H1 (cell line): Measurements from ENCODE around the gene RBMX2. TPM values are rescaled to one million over a fixed set of nuclear protein-coding genes. Genes with fewer than 3 reads are reported as not detected.

Experiments used
- CTCF ChIA-PET: fragments of 300-600 bp; sonication (Branson Sonifier 250); formaldehyde crosslinking; loops from one replicate; lab custom pipeline; 2021; ENCODE audit not compliant: partially characterized antibody; lab: Charles Lee
- POLR2A ChIA-PET: fragments of 300-600 bp; sonication (Branson Sonifier 250); formaldehyde crosslinking; loops from one replicate; lab custom pipeline; 2021; ENCODE audit warnings: inconsistent platforms; ENCODE audit not compliant: partially characterized antibody; lab: Charles Lee
- DNase-seq, 2 experiments: peaks; one replicate each; pipeline versions ENCODE4 v3.0.0 to v3.0.0-alpha.2; 2010 to 2022; ENCODE audit warnings: low spot score in 2 of 2, low read depth in 1 of 2, mixed read lengths in 1 of 2
- FAIRE-seq: peaks from 2 replicates; lab custom pipeline; 2011; peaks lifted over from hg19 to GRCh38; lab: Jason Lieb, UNC
- H2AFZ ChIP-seq: 2 replicates; pipeline ENCODE4 v1.8.1; 2012; ENCODE audit warnings: low read length, inconsistent platforms
- H2AK5ac ChIP-seq: 2 replicates; pipeline ENCODE4 v1.6.1; 2013; ENCODE audit warnings: low read depth, low read length
- H2BK120ac ChIP-seq: replicated peaks from 2 replicates; pipeline ENCODE3; 2013; ENCODE audit warnings: low read depth, low read length, inconsistent platforms
- H2BK12ac ChIP-seq: 2 replicates; pipeline ENCODE4 v1.6.1; 2013; ENCODE audit warnings: low read depth, low read length
- H2BK15ac ChIP-seq: 2 replicates; pipeline ENCODE4 v1.6.1; 2013; ENCODE audit warnings: low read length
- H2BK20ac ChIP-seq: 2 replicates; pipeline ENCODE4 v1.6.1; 2013; ENCODE audit warnings: low read length
- H2BK5ac ChIP-seq: 2 replicates; pipeline ENCODE4 v1.6.1; 2013; ENCODE audit warnings: low read depth, low read length
- H3K14ac ChIP-seq: 2 replicates; pipeline ENCODE4 v1.6.1; 2013; ENCODE audit warnings: inconsistent platforms; ENCODE audit not compliant: insufficient read length
- H3K18ac ChIP-seq: 2 replicates; pipeline ENCODE4 v1.6.1; 2013; ENCODE audit warnings: low read length; ENCODE audit errors: extremely low read depth
- H3K23ac ChIP-seq: 2 replicates; pipeline ENCODE4 v1.6.1; 2013; ENCODE audit warnings: inconsistent platforms; ENCODE audit not compliant: insufficient read length
- H3K23me2 ChIP-seq: 2 replicates; pipeline ENCODE4 v1.6.1; 2013; ENCODE audit warnings: low read depth, low read length
- H3K27ac ChIP-seq: 2 replicates; pipeline ENCODE4 v1.6.1; 2011; ENCODE audit warnings: low read depth, low read length, inconsistent platforms
- H3K27me3 ChIP-seq, 4 experiments: replicated peaks in 1 of 4; 1 replicate in 1 of 4; 2 replicates in 3 of 4; pipeline versions ENCODE4 v1.6.1 to v1.8.1; 2011 to 2013; ENCODE audit warnings: low read length in 3 of 4, mild to moderate bottlenecking in 3 of 4, inconsistent platforms in 2 of 4, mixed read lengths in 2 of 4, moderate library complexity in 1 of 4; ENCODE audit not compliant: control insufficient read depth in 3 of 4, insufficient read depth in 3 of 4; ENCODE audit errors: extremely low read depth in 1 of 4
- H3K36me3 ChIP-seq, 4 experiments: 2 replicates each; pipeline versions ENCODE4 v1.6.1 to v1.8.1; 2011 to 2013; ENCODE audit warnings: mild to moderate bottlenecking in 4 of 4, low read length in 3 of 4, moderate library complexity in 2 of 4, control low read depth in 1 of 4, inconsistent platforms in 1 of 4; ENCODE audit not compliant: insufficient read depth in 4 of 4, control insufficient read depth in 2 of 4
- H3K4ac ChIP-seq: replicated peaks from 2 replicates; pipeline ENCODE3; 2013; ENCODE audit warnings: low read length, low read depth, mixed read lengths, inconsistent platforms; ENCODE audit not compliant: insufficient read length
- H3K4me1 ChIP-seq, 4 experiments: replicated peaks in 1 of 4; 1 replicate in 1 of 4; 2 replicates in 3 of 4; pipeline versions ENCODE4 v1.6.1 to v1.8.1; 2011 to 2013; ENCODE audit warnings: low read length in 3 of 4, inconsistent platforms in 2 of 4, mixed read lengths in 1 of 4; ENCODE audit not compliant: insufficient read depth in 4 of 4, control insufficient read depth in 3 of 4
- H3K4me2 ChIP-seq, 2 experiments: 2 replicates each; pipeline versions ENCODE4 v1.6.1 to v1.8.1; 2011 to 2013; ENCODE audit warnings: low read depth in 2 of 2, low read length in 2 of 2, control low read depth in 1 of 2, inconsistent platforms in 1 of 2, mild to moderate bottlenecking in 1 of 2; ENCODE audit not compliant: insufficient read depth in 1 of 2
- H3K4me3 ChIP-seq, 4 experiments: fragments of 200-600, 300-600 bp in 1 of 4; sonication (generic), shearing (Covaris generic), sonication (Bioruptor Twin) in 1 of 4; 2 replicates each; pipeline versions ENCODE4 v1.5.1 to v1.8.1; 2011 to 2016; ENCODE audit warnings: low read length in 4 of 4, low read depth in 3 of 4, control low read depth in 2 of 4, inconsistent platforms in 2 of 4, mild to moderate bottlenecking in 2 of 4, mixed read lengths in 1 of 4, moderate library complexity in 1 of 4; ENCODE audit not compliant: insufficient read depth in 2 of 4; ENCODE audit errors: extremely low read depth in 1 of 4
- H3K56ac ChIP-seq: replicated peaks from 2 replicates; pipeline ENCODE3; 2013; ENCODE audit warnings: low read depth, mild to moderate bottlenecking, mixed read lengths, low read length, inconsistent platforms; ENCODE audit not compliant: insufficient read length
- H3K79me1 ChIP-seq: 2 replicates; pipeline ENCODE4 v1.6.1; 2013; ENCODE audit warnings: low read depth, low read length, control low read depth
- H3K79me2 ChIP-seq, 2 experiments: 2 replicates each; pipeline versions ENCODE4 v1.6.1 to v1.8.1; 2012 to 2013; ENCODE audit warnings: low read length in 2 of 2, mild to moderate bottlenecking in 2 of 2, inconsistent platforms in 1 of 2; ENCODE audit not compliant: insufficient read depth in 2 of 2, control insufficient read depth in 1 of 2
- H3K9ac ChIP-seq, 4 experiments: replicated peaks in 1 of 4; 1 replicate in 1 of 4; 2 replicates in 3 of 4; pipeline versions ENCODE4 v1.6.1 to v1.8.1; 2011 to 2013; ENCODE audit warnings: low read depth in 3 of 4, low read length in 3 of 4, control low read depth in 2 of 4, mild to moderate bottlenecking in 2 of 4, moderate library complexity in 2 of 4, inconsistent platforms in 1 of 4; ENCODE audit errors: extremely low read depth in 1 of 4
- H3K9me3 ChIP-seq, 2 experiments: 2 replicates each; pipeline versions ENCODE4 v1.6.1 to v1.8.1; 2012 to 2013; ENCODE audit warnings: mild to moderate bottlenecking in 2 of 2, moderate library complexity in 2 of 2, control low read depth in 1 of 2, inconsistent platforms in 1 of 2, low read depth in 1 of 2, low read length in 1 of 2, mixed read lengths in 1 of 2; ENCODE audit not compliant: insufficient read depth in 2 of 2
- H4K20me1 ChIP-seq, 2 experiments: replicated peaks in 1 of 2; 2 replicates each; pipeline versions ENCODE3 to v1.8.1; 2011 to 2013; ENCODE audit warnings: inconsistent platforms in 2 of 2, low read length in 2 of 2, mild to moderate bottlenecking in 1 of 2; ENCODE audit not compliant: insufficient read depth in 2 of 2, control insufficient read depth in 1 of 2
- H4K5ac ChIP-seq: 2 replicates; pipeline ENCODE4 v1.6.1; 2013; ENCODE audit warnings: low read length, low read depth, mixed read lengths, inconsistent platforms; ENCODE audit not compliant: insufficient read length
- H4K8ac ChIP-seq: 2 replicates; pipeline ENCODE4 v1.8.0; 2013; ENCODE audit warnings: mild to moderate bottlenecking, moderate library complexity, low read length, inconsistent platforms; ENCODE audit not compliant: insufficient read depth; ENCODE audit errors: extremely low read depth
- H4K91ac ChIP-seq: replicated peaks from 2 replicates; pipeline ENCODE3; 2013; ENCODE audit warnings: low read length, mixed read lengths, inconsistent platforms; ENCODE audit not compliant: insufficient read length
- CEBPB ChIP-seq: IDR thresholded peaks from 2 replicates; pipeline ENCODE4 v1.6.1; 2012; ENCODE audit warnings: low read depth, low read length
- CHD1 ChIP-seq: IDR thresholded peaks from 2 replicates; pipeline ENCODE4 v1.6.1; 2012; ENCODE audit warnings: low read depth, low read length, improper control_type of control experiment
- CTBP2 ChIP-seq: IDR thresholded peaks from 2 replicates; pipeline ENCODE4 v1.7.0; 2011; ENCODE audit warnings: borderline replicate concordance, mild to moderate bottlenecking, moderate library complexity, mixed read lengths, low read length; ENCODE audit not compliant: insufficient read depth, insufficient read length
- HDAC2 ChIP-seq, 2 experiments: fragments of 300-600 bp in 1 of 2; sonication (generic) in 1 of 2; IDR thresholded peaks; 2 replicates each; pipeline ENCODE4 v1.6.1; 2011 to 2012; ENCODE audit warnings: low read depth in 2 of 2, low read length in 2 of 2, mild to moderate bottlenecking in 2 of 2, moderate library complexity in 2 of 2, borderline replicate concordance in 1 of 2, inconsistent platforms in 1 of 2
- JUN ChIP-seq: IDR thresholded peaks from 2 replicates; pipeline ENCODE4 v1.6.1; 2011; ENCODE audit warnings: low read depth, mild to moderate bottlenecking, improper control_type of control experiment, low read length
- JUND ChIP-seq: IDR thresholded peaks from 2 replicates; pipeline ENCODE4 v1.6.1; 2011; ENCODE audit warnings: mild to moderate bottlenecking, improper control_type of control experiment, low read length
- RAD21 ChIP-seq, 2 experiments: IDR thresholded peaks in 1 of 2; conservative IDR thresholded peaks in 1 of 2; 2 replicates each; pipeline ENCODE4 v1.6.1; 2011; ENCODE audit warnings: low read depth in 2 of 2, low read length in 2 of 2, improper control_type of control experiment in 1 of 2, inconsistent platforms in 1 of 2, mild to moderate bottlenecking in 1 of 2, moderate library complexity in 1 of 2
- WGBS, 2 experiments: shearing (Covaris generic) in 1 of 2; methylation state at CpG; one replicate each; pipeline versions ENCODE4 v1.1.6 to v1.1.7; 2013 to 2015; ENCODE audit warnings: low lambda C conversion rate in 2 of 2, mixed read lengths in 2 of 2, inconsistent platforms in 1 of 2, low coverage in 1 of 2, missing lambda C conversion rate in 1 of 2; ENCODE audit not compliant: insufficient replicate concordance in 2 of 2, insufficient coverage in 1 of 2, insufficient read length in 1 of 2; ENCODE audit errors: extremely low coverage in 1 of 2, missing lambda C conversion rate in 1 of 2; 5-methylcytosine and 5-hydroxymethylcytosine counted together
- polyA plus RNA-seq, 7 experiments: library from polyadenylated mRNA; depleted of rRNA in 3 of 7; stranded (reverse) in 5 of 7; unstranded in 2 of 7; fragments of >200 nt in 5 of 7; fragments of 200-250 nt in 2 of 7; gene quantifications; 1 replicate in 5 of 7; 2 replicates in 1 of 7; 4 replicates in 1 of 7; pipeline versions ENCODE4 v1.2.1 to v1.2.3, GENCODE V29; 2011 to 2013; ENCODE audit warnings: missing spikeins in 2 of 7, mixed read lengths in 2 of 7
- total RNA-seq: library from RNA; stranded (reverse); fragmentation: NEBNext Ultra II Directional; extraction: Animal tissue kit (Norgen Biotek cat#: 25700); gene quantifications from 2 replicates; pipeline ENCODE4 v1.2.1, GENCODE V29; 2021
- TF ChIP-seq, protein P1 (sequence below), 3 experiments: IDR thresholded peaks; 1 replicate in 2 of 3; 2 replicates in 1 of 3; pipeline versions ENCODE4 v1.5.1 to v1.6.1; 2011; ENCODE audit warnings: low read length in 3 of 3, mild to moderate bottlenecking in 3 of 3, inconsistent platforms in 2 of 3, low read depth in 1 of 3, moderate library complexity in 1 of 3; ENCODE audit not compliant: insufficient read depth in 1 of 3; ENCODE audit errors: control extremely low read depth in 1 of 3
- TF ChIP-seq, protein P2 (sequence below): IDR thresholded peaks from 2 replicates; pipeline ENCODE4 v1.6.1; 2012; ENCODE audit warnings: inconsistent platforms

RBMX2 gene
- total and polyA plus RNA-seq, 2 of the 8 experiments (the other 6 are each of a cell fraction or from before 2014, with no cell fraction given) = 10.8 to 23.2 TPM

DNA sequence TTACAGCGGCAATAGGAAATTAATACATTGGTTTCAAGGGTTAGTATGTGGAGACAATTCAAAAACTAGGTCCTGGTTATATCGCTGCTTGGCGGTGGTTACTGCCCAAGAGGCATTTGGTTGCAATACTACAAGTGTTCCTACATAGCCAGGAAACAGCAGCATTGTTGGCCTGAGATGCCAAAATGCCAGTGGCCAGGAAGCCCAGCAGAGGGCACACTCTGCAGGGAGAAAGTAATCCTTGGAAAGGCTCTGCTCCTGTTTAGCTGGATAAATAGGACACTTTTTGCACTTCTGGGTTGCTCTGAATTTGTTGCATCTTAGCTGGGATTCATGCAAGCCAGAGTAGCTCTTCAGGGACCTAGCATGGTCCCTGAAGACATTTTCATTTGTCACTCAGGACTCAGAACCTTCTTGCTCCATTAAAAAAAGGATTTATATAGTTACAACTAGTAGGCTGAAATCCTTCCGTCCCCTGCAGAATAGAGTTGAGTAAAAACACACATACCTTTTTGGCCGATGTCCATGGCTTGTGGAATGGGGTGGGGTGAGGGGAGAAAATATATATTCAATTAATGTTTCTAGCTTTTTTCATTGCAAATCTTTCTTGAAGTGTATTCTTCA, 8.2 kb upstream of the RBMX2 start:
- DNase-seq (peak; percentile 3 to 50), FAIRE-seq (peak; percentile 52)
- Histone ChIP-seq H4K5ac (no peak overlapping the region), H3K23me2 (no peaks in the 10 kb centered on the region), H3K4me1 (no peaks in the 10 kb centered on the region), H2BK15ac (no peak overlapping the region), H2BK20ac (no peak overlapping the region), H2BK5ac (no peak overlapping the region), H4K91ac (no peak overlapping the region), H3K4me3 (no peak overlapping the region), H3K9ac (no peak overlapping the region), H3K4ac (no peak overlapping the region), H2AK5ac (no peak overlapping the region), H3K56ac (no peak overlapping the region), H2AFZ (no peak overlapping the region), H3K23ac (no peak overlapping the region), H3K79me1 (no peaks in the 10 kb centered on the region), H3K27me3 (no peaks in the 10 kb centered on the region; a peak in 1 of 7 replicates), H3K36me3 (no peaks in the 10 kb centered on the region), H3K9me3 (no peaks in the 10 kb centered on the region), H4K20me1 (no peaks in the 10 kb centered on the region), H2BK12ac (no peak overlapping the region), H4K8ac (no peak overlapping the region), H3K79me2 (no peaks in the 10 kb centered on the region), H3K14ac (no peak overlapping the region), H3K27ac (no peak overlapping the region), H3K4me2 (no peak overlapping the region), H2BK120ac (no peak overlapping the region), H3K18ac (no peak overlapping the region)
- CTCF ChIA-PET = interaction anchor here (0.6 to 1.6 kb wide), 11 partner anchors 9 to 528 kb away, joined by 3 to 7 read pairs (median 3); partner anchors contain the start of gene RBMX2
- WGBS, 2 experiments = 49% methylated on average over 5 of the region's 5 CpGs; no CpG with 5 or more reads in 1 of the 2 experiments
- POLR2A ChIA-PET = no interaction called here
- TF ChIP-seq HDAC2 (IDR thresholded peaks at IDR 0.05; ENCODE audit: borderline replicate concordance in 1 of 2, low read depth in 2 of 2, low read length in 2 of 2) = no peak
- TF ChIP-seq, protein P1, sequence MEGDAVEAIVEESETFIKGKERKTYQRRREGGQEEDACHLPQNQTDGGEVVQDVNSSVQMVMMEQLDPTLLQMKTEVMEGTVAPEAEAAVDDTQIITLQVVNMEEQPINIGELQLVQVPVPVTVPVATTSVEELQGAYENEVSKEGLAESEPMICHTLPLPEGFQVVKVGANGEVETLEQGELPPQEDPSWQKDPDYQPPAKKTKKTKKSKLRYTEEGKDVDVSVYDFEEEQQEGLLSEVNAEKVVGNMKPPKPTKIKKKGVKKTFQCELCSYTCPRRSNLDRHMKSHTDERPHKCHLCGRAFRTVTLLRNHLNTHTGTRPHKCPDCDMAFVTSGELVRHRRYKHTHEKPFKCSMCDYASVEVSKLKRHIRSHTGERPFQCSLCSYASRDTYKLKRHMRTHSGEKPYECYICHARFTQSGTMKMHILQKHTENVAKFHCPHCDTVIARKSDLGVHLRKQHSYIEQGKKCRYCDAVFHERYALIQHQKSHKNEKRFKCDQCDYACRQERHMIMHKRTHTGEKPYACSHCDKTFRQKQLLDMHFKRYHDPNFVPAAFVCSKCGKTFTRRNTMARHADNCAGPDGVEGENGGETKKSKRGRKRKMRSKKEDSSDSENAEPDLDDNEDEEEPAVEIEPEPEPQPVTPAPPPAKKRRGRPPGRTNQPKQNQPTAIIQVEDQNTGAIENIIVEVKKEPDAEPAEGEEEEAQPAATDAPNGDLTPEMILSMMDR (IDR thresholded peaks at IDR 0.05; ENCODE audit: control extremely low read depth in 1 of 3, insufficient read depth in 1 of 3, low read depth in 1 of 3, low read length in 3 of 3) = peak; percentile 72 to 79 (median 73)
- TF ChIP-seq CEBPB = no peak
- TF ChIP-seq RAD21 (IDR thresholded peaks at IDR 0.05 in 1 of 2, conservative IDR thresholded peaks at IDR 0.05 in 1 of 2; ENCODE audit: low read depth in 2 of 2, low read length in 2 of 2) = peak; percentile 77 to 81
- TF ChIP-seq, protein P2, sequence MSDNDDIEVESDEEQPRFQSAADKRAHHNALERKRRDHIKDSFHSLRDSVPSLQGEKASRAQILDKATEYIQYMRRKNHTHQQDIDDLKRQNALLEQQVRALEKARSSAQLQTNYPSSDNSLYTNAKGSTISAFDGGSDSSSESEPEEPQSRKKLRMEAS = no peak
- no peak for TF ChIP-seq JUN
- TF ChIP-seq CHD1 = no peak
- no peak for TF ChIP-seq JUND
- TF ChIP-seq CTBP2 = no peak
